Measurements from ENCODE around the gene NPFFR1.

The NPFFR1 gene

GRCh38 chr10:70283445-70284399 is at the start of gene NPFFR1:
NPFFR1 (minus strand) TSS chr10:70284004; CDS start chr10:70283676, 328 bp downstream.
- no peak for DNase-seq (ENCODE audit: low spot score)
- H3K4me3 ChIP-seq: peak within 1 kb of the TSS; percentile 53
- TF ChIP-seq CTCF (IDR thresholded peaks at IDR 0.05): no peak

GRCh38 chr10:70333268-70333667 is 49.5 kb upstream of the NPFFR1 start:
- no peak overlapping the region for H3K4me3 ChIP-seq
- no peak for DNase-seq (ENCODE audit: low spot score)
- no peak overlapping the region for H3K27ac ChIP-seq
- no peak for TF ChIP-seq CTCF (IDR thresholded peaks at IDR 0.05)

More at GRCh38 chr10:70283445-70284399, at the start of gene NPFFR1:
- H3K27ac ChIP-seq: no peak within 1 kb of the TSS

- TF ChIP-seq CTCF (IDR thresholded peaks at IDR 0.05): no peak
- DNase-seq (ENCODE audit: low spot score): no peak
- no peak overlapping the region for H3K4me3 ChIP-seq
- H3K27ac ChIP-seq: peak overlapping the region in 1 of 2 donors; percentile 3
Observed at GRCh38 chr10:70331486-70332268, 47.9 kb upstream of the NPFFR1 start.

- H3K4me3 ChIP-seq: no peak overlapping the region
- no peak for DNase-seq (ENCODE audit: low spot score)
- no peak overlapping the region for H3K27ac ChIP-seq
- TF ChIP-seq CTCF (IDR thresholded peaks at IDR 0.05): no peak
Observed at GRCh38 chr10:70331160-70331485, 47.3 kb upstream of the NPFFR1 start.

- no peak for TF ChIP-seq CTCF (IDR thresholded peaks at IDR 0.05)
Observed at GRCh38 chr10:70330671-70331070, 46.9 kb upstream of the NPFFR1 start.

GRCh38 chr10:70328967-70329366 is 45.2 kb upstream of the NPFFR1 start:
- DNase-seq (ENCODE audit: low spot score): no peak

More at GRCh38 chr10:70330671-70331070, 46.9 kb upstream of the NPFFR1 start:
- Histone ChIP-seq H3K4me3 (no peak overlapping the region), H3K27ac (no peak overlapping the region)
- DNase-seq (ENCODE audit: low spot score): no peak

More at GRCh38 chr10:70328967-70329366, 45.2 kb upstream of the NPFFR1 start:
- TF ChIP-seq CTCF (IDR thresholded peaks at IDR 0.05): no peak
- Histone ChIP-seq H3K4me3 (no peak overlapping the region), H3K27ac (no peak overlapping the region)

Measured in coronary artery (tissue), 2 donors.